Osteoblast (primary cell): ENCODE measurements around the gene PNMA3. TPM values are rescaled to one million over a fixed set of nuclear protein-coding genes. Genes with fewer than 3 reads are reported as not detected.
A peak's percentile ranks its signal among the peaks of the same experiment; 100 is the strongest.
"Not testable (repeated sequence)": the region's sequence is repeated elsewhere in the genome, so short reads cannot be mapped to it uniquely, and the experiment has no call there.

ENCODE experiments used
- DNase-seq: peaks from one replicate; pipeline ENCODE4 v3.0.0; 2011; ENCODE audit warnings: low spot score, mixed read lengths; ENCODE audit not compliant: insufficient read length; ENCODE audit errors: missing footprints
- H2AFZ ChIP-seq: 2 replicates; pipeline ENCODE4 v1.6.0; 2011; ENCODE audit warnings: mild to moderate bottlenecking, low read length
- H3K27ac ChIP-seq: 2 replicates; pipeline ENCODE4 v1.5.1; 2011; ENCODE audit warnings: mild to moderate bottlenecking, low read depth, low read length, moderate library complexity
- H3K27me3 ChIP-seq: 2 replicates; pipeline ENCODE4 v1.6.0; 2012; ENCODE audit warnings: mild to moderate bottlenecking, control low read depth, inconsistent platforms, low read length, moderate library complexity; ENCODE audit not compliant: insufficient read depth
- H3K36me3 ChIP-seq: 2 replicates; pipeline ENCODE4 v1.5.1; 2011; ENCODE audit warnings: mild to moderate bottlenecking, low read length, control low read depth, moderate library complexity; ENCODE audit not compliant: insufficient read depth
- H3K4me1 ChIP-seq: 2 replicates; pipeline ENCODE4 v1.5.1; 2011; ENCODE audit warnings: mild to moderate bottlenecking, low read length, control low read depth, moderate library complexity; ENCODE audit not compliant: insufficient read depth
- H3K4me2 ChIP-seq: 2 replicates; pipeline ENCODE4 v1.6.0; 2011; ENCODE audit warnings: mild to moderate bottlenecking, low read length; ENCODE audit not compliant: insufficient read depth
- H3K4me3 ChIP-seq: fragments of 200-600 bp; sonication (generic); 3 replicates; pipeline ENCODE4 v1.5.1; 2012; ENCODE audit warnings: mild to moderate bottlenecking, low read length, inconsistent platforms; ENCODE audit not compliant: insufficient read depth
- H3K79me2 ChIP-seq: 2 replicates; pipeline ENCODE4 v1.6.0; 2012; ENCODE audit warnings: mild to moderate bottlenecking, low read length, control low read depth, inconsistent platforms; ENCODE audit not compliant: insufficient read depth
- H3K9me3 ChIP-seq: 2 replicates; pipeline ENCODE4 v1.5.1; 2011; ENCODE audit warnings: low read depth, low read length, control low read depth
- H4K20me1 ChIP-seq: 2 replicates; pipeline ENCODE4 v1.6.0; 2012; ENCODE audit warnings: mild to moderate bottlenecking, low read length, control low read depth; ENCODE audit not compliant: insufficient read depth
- CTCF ChIP-seq: IDR thresholded peaks from 2 replicates; pipeline ENCODE4 v1.5.1; 2011; ENCODE audit warnings: mild to moderate bottlenecking, low read depth, low read length, moderate library complexity; ENCODE audit errors: extremely low read depth
- total RNA-seq: library from RNA; depleted of rRNA; stranded (reverse); fragments of >200 nt; gene quantifications from 2 replicates; pipeline ENCODE4 v1.2.3, GENCODE V29; 2012

PNMA3 gene, protein sequence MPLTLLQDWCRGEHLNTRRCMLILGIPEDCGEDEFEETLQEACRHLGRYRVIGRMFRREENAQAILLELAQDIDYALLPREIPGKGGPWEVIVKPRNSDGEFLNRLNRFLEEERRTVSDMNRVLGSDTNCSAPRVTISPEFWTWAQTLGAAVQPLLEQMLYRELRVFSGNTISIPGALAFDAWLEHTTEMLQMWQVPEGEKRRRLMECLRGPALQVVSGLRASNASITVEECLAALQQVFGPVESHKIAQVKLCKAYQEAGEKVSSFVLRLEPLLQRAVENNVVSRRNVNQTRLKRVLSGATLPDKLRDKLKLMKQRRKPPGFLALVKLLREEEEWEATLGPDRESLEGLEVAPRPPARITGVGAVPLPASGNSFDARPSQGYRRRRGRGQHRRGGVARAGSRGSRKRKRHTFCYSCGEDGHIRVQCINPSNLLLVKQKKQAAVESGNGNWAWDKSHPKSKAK
- total RNA-seq = not detected in 2 replicates

GRCh38 chrX:153055871-153056749 is at the start of gene PNMA3:
Gene PNMA3, plus strand, starts transcription at chrX:153056470. Its CDS starts 586 bp downstream, at chrX:153057056.
- H4K20me1 ChIP-seq = no peaks in the 10 kb centered on the region
- no peaks in the 10 kb centered on the region for H3K79me2 ChIP-seq
- H3K36me3 ChIP-seq = no peaks in the 10 kb centered on the region
- no peak within 1 kb of the TSS for H3K4me3 ChIP-seq
- no peaks in the 10 kb centered on the region for H3K9me3 ChIP-seq
- peak; percentile 75 for DNase-seq
- H3K27me3 ChIP-seq = peaks cover 36% of the 10 kb centered on the region
- no peak within 1 kb of the TSS for H3K27ac ChIP-seq
- peaks cover under 1% of the 10 kb centered on the region for H3K4me1 ChIP-seq
- no peak within 1 kb of the TSS for H2AFZ ChIP-seq
- no peak for TF ChIP-seq CTCF
- H3K4me2 ChIP-seq = no peak within 1 kb of the TSS

GRCh38 chrX:153017174-153017573 is 39.1 kb upstream of the PNMA3 start:
- not testable (repeated sequence) for DNase-seq, H3K4me3 ChIP-seq, H3K27ac ChIP-seq, H3K4me1 ChIP-seq, H3K79me2 ChIP-seq, H2AFZ ChIP-seq, H3K4me2 ChIP-seq, H3K9me3 ChIP-seq, H4K20me1 ChIP-seq, H3K36me3 ChIP-seq
- H3K27me3 ChIP-seq = peaks cover 22% of the 10 kb centered on the region

- H2AFZ ChIP-seq = no peak overlapping the region
- DNase-seq = no peak
- H3K4me2 ChIP-seq = no peak overlapping the region
- H3K27me3 ChIP-seq = peaks cover 14% of the 10 kb centered on the region
- no peaks in the 10 kb centered on the region for H4K20me1 ChIP-seq
- H3K4me3 ChIP-seq = no peak overlapping the region
- H3K79me2 ChIP-seq = no peaks in the 10 kb centered on the region
- H3K4me1 ChIP-seq = no peaks in the 10 kb centered on the region
- no peaks in the 10 kb centered on the region for H3K36me3 ChIP-seq
- TF ChIP-seq CTCF = no peak
- no peaks in the 10 kb centered on the region for H3K9me3 ChIP-seq
- no peak overlapping the region for H3K27ac ChIP-seq
Observed at GRCh38 chrX:153019166-153019565, 37.1 kb upstream of the PNMA3 start.

DNA sequence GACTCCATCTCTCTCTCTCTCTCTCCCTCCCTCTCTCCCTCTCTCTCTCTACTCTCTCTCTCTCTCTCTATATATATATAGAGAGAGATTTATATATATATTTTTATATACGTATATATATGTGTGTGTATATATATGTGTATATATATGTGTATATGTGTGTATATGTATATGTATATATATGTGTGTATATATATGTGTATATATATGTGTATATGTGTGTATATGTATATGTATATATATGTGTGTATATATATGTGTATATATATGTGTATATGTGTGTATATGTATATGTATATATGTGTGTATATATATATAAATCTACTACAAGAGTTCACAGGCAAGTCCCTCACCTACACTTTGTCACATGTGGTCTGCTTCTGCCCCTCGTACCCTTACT is 29.8 kb upstream of the PNMA3 start:
- not testable (repeated sequence) for DNase-seq, H3K4me1 ChIP-seq, H3K27ac ChIP-seq, H3K9me3 ChIP-seq, H3K79me2 ChIP-seq, H2AFZ ChIP-seq, H4K20me1 ChIP-seq, H3K4me3 ChIP-seq, H3K4me2 ChIP-seq, H3K36me3 ChIP-seq, H3K27me3 ChIP-seq

DNA sequence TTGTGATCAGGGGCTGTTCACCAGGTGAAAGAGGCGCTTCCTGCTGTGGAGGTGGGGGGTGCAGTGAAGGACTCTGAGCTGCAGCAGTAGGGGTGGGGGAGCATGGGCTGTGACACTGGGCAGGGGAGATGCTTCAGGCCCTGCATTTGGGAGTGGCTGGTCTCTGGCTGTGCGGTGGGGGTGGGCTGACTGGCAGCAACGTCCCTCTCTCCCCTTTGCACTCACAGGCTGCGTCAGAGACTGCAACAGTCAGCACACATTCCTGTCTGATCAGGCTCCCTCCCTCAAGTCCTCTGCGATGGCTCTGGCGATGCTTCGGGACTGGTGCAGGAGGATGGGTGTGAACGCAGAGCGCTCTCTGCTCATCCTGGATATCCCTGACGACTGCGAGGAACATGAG is 27.8 kb upstream of the PNMA3 start:
- not testable (repeated sequence) for H3K9me3 ChIP-seq, H3K36me3 ChIP-seq, H2AFZ ChIP-seq, H3K27me3 ChIP-seq, H3K4me1 ChIP-seq, H3K4me3 ChIP-seq, H3K4me2 ChIP-seq, H3K27ac ChIP-seq, DNase-seq, H3K79me2 ChIP-seq, H4K20me1 ChIP-seq
